ENCODE data around the gene PLCD3.
A peak's percentile ranks its signal among the peaks of the same experiment; 100 is the strongest.

The PLCD3 gene

GRCh38 chr17:45132320-45132571, at the start of gene PLCD3:
Gene PLCD3, minus strand, starts transcription at chr17:45132515. Its CDS starts 105 bp downstream, at chr17:45132410.
- no peak for DNase-seq

GRCh38 chr17:45177563-45177962, 45.2 kb upstream of the PLCD3 start:
- DNase-seq: no peak

GRCh38 chr17:45175759-45176115, 43.4 kb upstream of the PLCD3 start:
- DNase-seq: no peak

- peak; percentile 68 for DNase-seq
Observed at GRCh38 chr17:45172541-45173286, 40.4 kb upstream of the PLCD3 start.

GRCh38 chr17:45172232-45172540, 39.9 kb upstream of the PLCD3 start:
- DNase-seq: no peak

GRCh38 chr17:45171338-45172231, 39.3 kb upstream of the PLCD3 start:
- DNase-seq: no peak

- DNase-seq: no peak
Observed at GRCh38 chr17:45170931-45171337, 38.6 kb upstream of the PLCD3 start.

GRCh38 chr17:45170280-45170930, 38.1 kb upstream of the PLCD3 start:
- no peak for DNase-seq

GRCh38 chr17:45168991-45169752, 36.9 kb upstream of the PLCD3 start:
- DNase-seq: no peak

- no peak for DNase-seq
Observed at GRCh38 chr17:45164734-45165269, 32.5 kb upstream of the PLCD3 start.

GRCh38 chr17:45162025-45162687, 29.8 kb upstream of the PLCD3 start:
- DNase-seq: no peak

GRCh38 chr17:45161288-45162024, 29.1 kb upstream of the PLCD3 start, which contains the start of gene HEXIM2:
Gene HEXIM2, plus strand, starts transcription at chr17:45161875. Its CDS starts 919 bp downstream, at chr17:45162794.
- DNase-seq: peak; percentile 99

GRCh38 chr17:45160447-45161287, 28.4 kb upstream of the PLCD3 start:
- DNase-seq: peak; percentile 53

- DNase-seq: no peak
Observed at GRCh38 chr17:45156242-45156641, 23.9 kb upstream of the PLCD3 start.

GRCh38 chr17:45155483-45155882, 23.2 kb upstream of the PLCD3 start:
- no peak for DNase-seq

GRCh38 chr17:45155029-45155428, 22.7 kb upstream of the PLCD3 start:
- DNase-seq: no peak

- DNase-seq: no peak
Observed at GRCh38 chr17:45150911-45151809, 18.8 kb upstream of the PLCD3 start.

- peak; percentile 56 for DNase-seq
Observed at GRCh38 chr17:45149669-45150664, 17.7 kb upstream of the PLCD3 start.

Measured in activated CD4-positive, alpha-beta T cell treated with anti-CD3 and anti-CD28 coated beads, Interleukin-10, Interleukin-2, amounts not matched to agents 100 ng/mL and 50 ng/mL, durations not matched to agents 16 hours and 8 hours (primary cell).